HG02981 (cell line): ENCODE measurements around the gene CFAP126.
"Not testable (repeated sequence)": the region's sequence is repeated elsewhere in the genome, so short reads cannot be mapped to it uniquely, and the experiment has no call there.

ENCODE experiments used
- ATAC-seq: cut with Tn5 transposase; IDR thresholded peaks from one replicate; pipeline ENCODE4 v1.9.1; 2021; ENCODE audit warnings: mild to moderate bottlenecking, moderate library complexity; ENCODE audit not compliant: unreplicated experiment

Gene CFAP126, protein sequence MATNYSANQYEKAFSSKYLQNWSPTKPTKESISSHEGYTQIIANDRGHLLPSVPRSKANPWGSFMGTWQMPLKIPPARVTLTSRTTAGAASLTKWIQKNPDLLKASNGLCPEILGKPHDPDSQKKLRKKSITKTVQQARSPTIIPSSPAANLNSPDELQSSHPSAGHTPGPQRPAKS

GRCh38 chr1:161367684-161368400, at the start of gene CFAP126:
CFAP126 (minus strand) TSS chr1:161367876; CDS start chr1:161367868, 8 bp downstream.
- peak; percentile 98 for ATAC-seq

DNA sequence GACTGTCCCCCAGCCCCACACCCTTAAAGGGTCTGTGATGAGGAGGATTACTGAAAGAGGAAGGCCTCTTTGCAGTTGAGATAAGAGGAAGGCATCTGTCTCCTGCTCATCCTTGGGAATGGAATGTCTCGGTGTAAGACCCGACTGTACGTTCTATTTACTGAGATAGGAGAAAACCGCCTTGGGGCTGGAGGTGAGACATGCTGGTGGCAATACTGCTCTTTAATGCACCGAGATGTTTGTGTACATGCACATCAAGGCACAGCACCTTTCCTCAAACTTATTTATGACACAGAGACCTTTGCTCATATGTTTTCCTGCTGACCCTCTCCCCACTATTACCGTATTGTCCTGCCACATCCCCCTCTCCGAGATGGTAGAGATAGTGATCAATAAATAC, 45.4 kb upstream of the CFAP126 start:
- ATAC-seq, result not testable (repeated sequence)

- not testable (repeated sequence) for ATAC-seq
Observed at GRCh38 chr1:161410636-161410970, 42.9 kb upstream of the CFAP126 start.

DNA sequence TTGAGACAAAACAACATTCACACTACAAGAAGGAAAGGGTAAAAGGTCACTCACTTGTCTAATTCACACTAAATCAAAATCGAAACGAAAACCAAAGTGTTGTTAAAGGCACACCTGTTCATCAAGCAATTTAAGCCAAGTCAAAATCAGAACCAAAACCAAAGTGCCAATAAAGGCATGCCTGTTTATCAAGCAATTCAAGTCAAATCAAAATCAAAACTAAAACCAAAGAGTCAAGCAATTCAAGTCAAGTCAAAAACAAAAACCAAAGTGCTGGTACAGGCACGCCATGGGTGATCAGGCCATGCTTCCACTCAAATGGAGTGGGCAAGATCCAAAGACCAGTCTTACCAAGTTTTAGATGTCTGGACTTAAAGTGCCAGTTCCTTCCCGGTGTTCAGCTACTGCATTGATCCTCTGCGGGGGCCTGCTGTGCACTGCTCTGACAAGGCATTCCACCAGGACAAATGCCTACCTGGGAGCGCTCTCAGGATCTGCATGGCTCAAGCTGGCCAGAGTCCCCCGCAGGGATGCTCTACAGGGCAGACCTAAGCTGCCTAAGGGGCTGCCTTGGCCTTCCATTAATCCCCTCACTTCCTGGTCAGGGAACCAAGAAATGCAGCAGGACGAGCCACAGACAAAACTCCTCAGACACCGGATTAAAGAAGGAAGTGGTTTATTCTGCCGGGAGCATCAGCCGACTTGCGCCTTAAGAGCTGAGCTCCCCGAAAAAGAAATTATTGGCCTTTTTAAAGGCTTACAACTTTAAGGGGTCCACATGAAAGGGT, 42.4 kb upstream of the CFAP126 start:
- not testable (repeated sequence) for ATAC-seq

GRCh38 chr1:161408429-161409052, 40.9 kb upstream of the CFAP126 start:
- ATAC-seq, result no peak

GRCh38 chr1:161407451-161407985, 39.8 kb upstream of the CFAP126 start:
- no peak for ATAC-seq

DNA sequence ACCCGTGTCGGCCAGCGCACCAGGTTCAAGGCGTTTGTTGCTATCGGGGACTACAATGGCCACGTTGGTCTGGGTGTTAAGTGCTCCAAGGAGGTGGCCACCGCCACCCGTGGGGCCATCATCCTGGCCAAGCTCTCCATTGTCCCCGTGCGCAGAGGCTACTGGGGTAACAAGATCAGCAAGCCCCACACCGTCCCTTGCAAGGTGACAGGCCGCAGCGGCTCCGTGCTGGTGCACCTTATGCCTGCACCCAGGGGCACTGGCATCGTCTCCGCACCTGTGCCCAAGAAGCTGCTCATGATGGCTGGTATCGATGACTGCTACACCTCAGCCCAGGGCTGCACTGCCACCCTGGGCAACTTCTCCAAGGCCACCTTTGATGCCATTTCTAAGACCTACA, 38.9 kb upstream of the CFAP126 start:
- ATAC-seq, result not testable (repeated sequence)

DNA sequence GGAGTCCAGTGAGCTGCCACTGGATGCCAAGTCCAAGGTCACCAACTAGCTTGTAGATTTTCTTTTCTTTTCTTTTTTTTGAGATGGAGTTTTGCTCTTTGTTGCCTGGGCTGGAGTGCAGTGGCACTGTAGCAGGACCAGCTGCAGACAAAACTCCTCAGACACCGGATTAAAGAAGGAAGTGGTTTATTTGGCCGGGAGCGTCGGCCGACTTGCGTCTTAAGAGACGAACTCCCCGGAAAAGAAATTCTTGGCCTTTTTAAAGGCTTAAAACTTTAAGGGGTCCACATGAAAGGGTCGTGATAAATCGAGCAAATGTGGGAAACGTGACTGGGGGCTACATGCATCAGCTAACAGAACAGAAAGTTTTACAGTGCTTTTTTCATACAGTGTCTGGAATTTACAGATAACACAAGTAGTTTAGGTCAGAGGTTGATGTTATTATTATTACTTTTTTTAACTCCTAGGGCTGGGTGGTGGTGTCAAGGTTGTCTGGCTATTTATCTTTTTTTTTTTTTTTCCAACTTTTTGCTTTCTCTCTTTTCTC, 36.4 kb upstream of the CFAP126 start:
- no peak for ATAC-seq

DNA sequence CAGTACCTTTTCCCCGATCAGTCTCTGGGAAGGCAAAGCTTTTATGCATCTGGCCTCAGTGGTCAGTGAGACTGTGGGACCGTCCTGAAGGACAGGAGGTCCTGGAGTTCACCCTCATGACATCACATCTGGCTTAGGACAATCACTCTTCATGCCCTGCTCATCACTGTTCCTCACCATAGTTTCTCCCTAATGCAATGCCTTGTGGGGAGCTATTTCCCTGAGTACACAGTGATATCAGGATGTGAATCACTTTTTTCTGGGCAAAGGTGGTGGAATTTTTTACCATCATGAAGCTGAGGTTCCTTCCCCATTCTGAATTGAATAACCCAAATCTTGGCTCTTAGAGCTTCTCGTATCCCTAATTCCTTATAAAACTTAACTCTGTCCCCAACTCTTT, 34.8 kb upstream of the CFAP126 start:
- ATAC-seq, result no peak

- ATAC-seq, result peak; percentile 64
Observed at GRCh38 chr1:161399257-161399998, 31.8 kb upstream of the CFAP126 start.

DNA sequence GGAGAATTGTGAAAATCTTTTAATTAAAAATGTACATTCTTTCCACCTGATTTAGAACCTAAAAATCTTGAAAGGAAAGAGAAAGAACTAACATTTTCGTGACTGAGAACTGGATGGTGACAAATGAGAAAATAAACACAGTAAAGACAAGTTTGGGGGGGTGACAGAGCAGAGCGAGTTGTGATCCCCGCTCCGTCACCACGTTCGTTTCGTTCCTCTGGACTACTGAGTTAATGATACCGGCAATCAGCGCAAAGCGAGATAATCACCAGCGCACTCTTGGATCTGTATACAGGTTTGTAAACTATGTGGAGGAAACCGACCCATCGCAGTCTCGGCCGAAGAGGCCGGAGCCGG, 31.2 kb upstream of the CFAP126 start:
- no peak for ATAC-seq

- ATAC-seq, result not testable (repeated sequence)
Observed at GRCh38 chr1:161397038-161397437, 29.4 kb upstream of the CFAP126 start.

DNA sequence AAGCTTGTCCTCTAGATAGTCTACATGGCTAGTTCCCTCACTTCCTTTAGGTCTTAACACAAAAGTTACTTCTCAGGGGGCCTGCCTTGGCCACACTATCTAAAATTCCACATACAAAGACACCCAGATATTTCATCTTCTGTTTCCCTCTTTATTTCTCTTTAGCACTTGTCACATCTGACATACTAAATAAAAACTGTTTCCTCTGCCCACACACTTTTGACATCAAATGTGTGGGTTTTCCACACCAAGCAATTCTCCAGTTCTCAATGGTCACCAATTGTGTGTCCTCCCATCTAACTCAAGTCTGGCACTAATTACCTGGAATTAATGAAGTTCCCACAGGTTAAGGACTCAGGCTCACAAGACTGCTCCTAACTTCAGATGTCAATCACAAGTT, 25.5 kb upstream of the CFAP126 start:
- no peak for ATAC-seq

- no peak for ATAC-seq
Observed at GRCh38 chr1:161391611-161392010, 23.9 kb upstream of the CFAP126 start.

GRCh38 chr1:161391136-161391535, 23.5 kb upstream of the CFAP126 start:
- ATAC-seq, result not testable (repeated sequence)

DNA sequence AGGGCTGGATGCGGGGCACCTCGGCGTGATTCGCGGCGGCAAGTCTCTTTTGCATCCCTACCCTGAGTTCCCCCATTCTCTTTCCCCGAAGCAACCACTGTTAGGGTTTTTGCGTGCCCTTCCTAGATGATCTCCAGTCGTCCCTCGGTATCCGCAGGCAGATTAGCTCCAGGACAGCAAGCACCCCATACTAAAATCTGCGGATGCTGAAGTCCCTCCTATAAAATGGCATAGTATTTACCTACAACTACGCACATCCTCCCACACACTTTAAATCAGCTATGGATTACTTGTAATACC, 22.8 kb upstream of the CFAP126 start:
- ATAC-seq, result no peak

DNA sequence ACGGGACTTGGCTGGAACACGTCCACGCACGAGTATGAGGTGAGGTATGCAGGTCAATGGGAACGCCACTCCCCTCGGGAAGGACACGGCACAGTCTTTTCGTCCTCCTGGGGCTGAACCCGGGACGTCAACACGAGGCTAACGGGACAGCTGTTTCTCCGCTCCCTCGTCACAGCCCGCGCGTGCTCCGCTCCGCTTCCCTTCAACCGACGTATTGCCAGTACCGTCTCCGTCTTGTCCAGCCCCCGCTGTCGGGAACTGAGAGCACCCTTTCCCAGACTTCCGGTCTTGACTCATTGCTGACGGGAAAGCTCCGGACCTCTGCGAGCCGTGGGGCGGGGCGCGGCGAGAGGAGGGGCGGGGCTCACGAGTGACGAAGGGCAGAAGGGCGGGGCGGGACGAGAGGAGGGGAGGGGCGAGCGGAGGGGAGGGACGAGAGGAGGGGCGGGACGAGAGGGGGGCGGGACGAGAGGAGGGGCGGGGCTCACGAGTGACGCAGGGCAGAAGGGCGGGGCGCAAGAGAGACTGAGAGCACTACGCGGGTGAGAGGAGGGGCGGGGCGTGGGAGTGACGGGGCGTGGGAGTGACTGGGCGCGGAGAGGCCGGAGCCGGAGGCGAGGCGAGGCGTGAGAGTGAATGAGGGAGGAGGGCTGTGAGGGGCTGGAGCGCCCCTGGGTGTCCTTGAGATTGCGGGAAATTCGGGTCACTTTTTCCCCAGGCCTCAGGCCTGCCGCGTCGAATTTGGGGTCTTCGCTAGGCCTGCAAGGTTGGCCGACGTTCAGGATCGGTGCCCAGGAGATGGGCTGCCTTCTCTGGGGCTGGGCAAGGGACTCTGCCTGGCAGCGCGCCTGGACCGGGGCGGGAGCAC, 22.2 kb upstream of the CFAP126 start:
- peak; percentile 72 for ATAC-seq

DNA sequence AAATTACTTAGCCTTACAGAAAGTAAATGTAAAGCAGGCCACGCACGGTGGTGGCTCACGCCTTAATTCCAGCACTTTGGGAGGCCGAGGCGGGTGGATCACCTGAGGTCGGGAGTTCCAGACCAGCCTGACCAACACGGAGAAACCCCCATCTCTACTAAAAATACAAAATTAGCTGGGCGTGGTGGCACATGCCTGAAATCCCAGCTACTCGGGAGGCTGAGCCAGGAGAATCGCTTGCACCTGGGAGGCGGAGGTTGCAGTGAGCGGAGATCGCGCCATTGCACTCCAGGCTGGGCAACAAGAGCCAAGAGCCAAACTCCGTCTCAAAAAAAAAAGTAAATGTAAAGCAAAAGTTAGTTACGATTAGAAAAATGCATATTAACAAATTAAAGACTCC, 21.5 kb upstream of the CFAP126 start:
- not testable (repeated sequence) for ATAC-seq

DNA sequence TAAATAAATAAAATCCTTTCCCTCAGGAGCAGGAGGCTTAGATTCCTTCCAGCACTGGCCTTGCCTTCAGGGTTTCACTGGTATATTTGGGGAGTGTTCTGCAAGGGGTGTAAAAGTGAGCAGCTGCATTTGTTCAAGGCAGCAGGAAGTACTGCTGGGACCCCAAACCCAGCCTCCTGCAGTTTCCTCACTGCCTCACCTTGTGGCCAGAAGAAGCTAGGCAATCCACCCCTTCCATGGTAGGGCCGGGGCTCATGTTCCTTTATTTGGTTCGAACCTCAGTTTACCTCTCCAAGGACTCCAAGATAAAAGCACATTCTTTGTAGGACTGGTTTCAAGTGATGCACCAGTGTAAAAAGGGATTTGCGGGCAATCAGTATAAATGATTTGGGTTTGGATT, 21.0 kb upstream of the CFAP126 start:
- ATAC-seq, result no peak
